Measurements from ENCODE around the gene DEPDC5.

DEPDC5 gene

DNA sequence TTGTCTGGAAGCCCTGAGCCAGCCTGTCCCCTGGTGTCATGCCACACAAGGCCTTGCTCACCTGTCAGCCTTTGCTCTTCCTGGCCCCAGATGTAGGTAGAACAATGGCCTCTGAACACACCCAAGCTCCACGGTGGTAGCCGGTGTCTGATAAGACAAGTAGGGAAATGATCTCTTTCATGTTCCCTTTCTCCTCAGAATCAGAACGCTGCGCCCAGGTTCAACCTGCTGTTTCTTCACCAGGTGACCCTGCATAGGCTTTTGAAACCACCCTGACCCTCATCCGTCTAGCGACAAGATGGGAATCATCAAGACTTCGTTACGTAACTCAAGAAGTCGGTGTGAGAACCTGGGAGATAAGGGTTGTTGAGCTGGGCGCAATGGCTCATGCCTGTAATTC, 161.8 kb downstream of the DEPDC5 start:
- TF ChIP-seq, protein P1, sequence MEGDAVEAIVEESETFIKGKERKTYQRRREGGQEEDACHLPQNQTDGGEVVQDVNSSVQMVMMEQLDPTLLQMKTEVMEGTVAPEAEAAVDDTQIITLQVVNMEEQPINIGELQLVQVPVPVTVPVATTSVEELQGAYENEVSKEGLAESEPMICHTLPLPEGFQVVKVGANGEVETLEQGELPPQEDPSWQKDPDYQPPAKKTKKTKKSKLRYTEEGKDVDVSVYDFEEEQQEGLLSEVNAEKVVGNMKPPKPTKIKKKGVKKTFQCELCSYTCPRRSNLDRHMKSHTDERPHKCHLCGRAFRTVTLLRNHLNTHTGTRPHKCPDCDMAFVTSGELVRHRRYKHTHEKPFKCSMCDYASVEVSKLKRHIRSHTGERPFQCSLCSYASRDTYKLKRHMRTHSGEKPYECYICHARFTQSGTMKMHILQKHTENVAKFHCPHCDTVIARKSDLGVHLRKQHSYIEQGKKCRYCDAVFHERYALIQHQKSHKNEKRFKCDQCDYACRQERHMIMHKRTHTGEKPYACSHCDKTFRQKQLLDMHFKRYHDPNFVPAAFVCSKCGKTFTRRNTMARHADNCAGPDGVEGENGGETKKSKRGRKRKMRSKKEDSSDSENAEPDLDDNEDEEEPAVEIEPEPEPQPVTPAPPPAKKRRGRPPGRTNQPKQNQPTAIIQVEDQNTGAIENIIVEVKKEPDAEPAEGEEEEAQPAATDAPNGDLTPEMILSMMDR (IDR thresholded peaks at IDR 0.05; ENCODE audit: extremely low read depth, insufficient read depth, missing control alignments): no peak
- DNase-seq (ENCODE audit: low spot score): no peak
- in situ Hi-C loops (cut with MboI; ENCODE audit: low pct_unique_long_range_greater_than_20kb, low sequenced_read_pairs, unreplicated experiment): no loop called here

DNA sequence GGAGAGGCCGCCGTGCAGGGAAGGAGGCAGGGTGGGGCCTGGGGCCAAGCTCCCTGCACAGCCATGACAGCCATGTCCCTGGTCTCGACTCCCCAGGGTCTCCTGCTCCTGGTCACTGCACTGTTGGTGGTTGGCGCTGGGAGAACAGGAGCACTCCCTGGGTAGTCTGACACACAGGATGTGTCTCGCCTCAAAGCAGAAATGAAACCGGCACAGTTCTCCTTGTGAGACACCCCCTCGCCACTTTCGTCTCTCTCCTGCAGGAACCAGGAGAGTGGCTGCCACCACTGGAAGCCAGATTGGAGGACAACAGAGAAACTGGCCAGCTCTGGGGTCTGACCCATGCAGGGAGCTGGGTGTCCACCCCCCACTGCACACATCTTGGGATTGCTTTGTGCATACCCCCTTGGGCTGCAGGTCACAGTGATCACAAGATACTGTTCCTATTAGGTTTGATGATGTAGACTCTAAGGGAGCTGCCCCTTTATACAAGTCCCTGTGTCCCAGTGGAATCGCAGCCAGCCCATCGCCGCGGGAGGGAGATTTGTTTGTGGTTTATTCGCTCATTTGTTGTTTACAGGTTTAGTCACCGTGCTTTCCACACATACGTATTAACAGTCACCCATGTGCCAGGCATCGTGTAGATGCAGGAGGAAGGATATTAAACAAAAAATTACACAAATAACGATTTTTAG, 163.6 kb downstream of the DEPDC5 start:
- TF ChIP-seq, protein P1 (IDR thresholded peaks at IDR 0.05; ENCODE audit: extremely low read depth, insufficient read depth, missing control alignments): no peak
- in situ Hi-C loops (cut with MboI; ENCODE audit: low pct_unique_long_range_greater_than_20kb, low sequenced_read_pairs, unreplicated experiment): no loop called here

DNA sequence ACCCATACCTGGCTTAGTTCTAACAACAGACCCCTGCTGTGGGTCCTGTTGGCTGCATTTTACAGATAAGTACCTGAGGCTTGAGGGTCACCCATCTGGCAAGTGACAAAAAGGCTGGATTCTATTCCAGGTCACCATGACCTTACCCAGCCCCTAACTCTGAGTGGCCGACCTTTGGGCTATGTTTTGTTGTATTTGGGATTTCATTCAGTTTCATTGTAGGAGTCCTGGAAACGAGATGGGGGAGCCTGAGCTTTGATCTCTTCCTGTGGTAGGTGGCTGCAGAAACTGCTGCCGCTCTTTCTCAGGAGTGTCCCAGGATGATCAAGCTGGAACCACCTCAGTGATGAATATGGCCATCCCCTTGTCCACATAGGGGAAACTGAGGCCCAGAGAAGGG, 165.9 kb downstream of the DEPDC5 start:
- TF ChIP-seq, protein P1 (IDR thresholded peaks at IDR 0.05; ENCODE audit: extremely low read depth, insufficient read depth, missing control alignments): no peak
- in situ Hi-C loops (cut with MboI; ENCODE audit: low pct_unique_long_range_greater_than_20kb, low sequenced_read_pairs, unreplicated experiment): no loop called here
- DNase-seq (ENCODE audit: low spot score): no peak

More for the DNA sequence above, 163.6 kb downstream of the DEPDC5 start:
- peak; percentile 47 for DNase-seq (ENCODE audit: low spot score)

DNA sequence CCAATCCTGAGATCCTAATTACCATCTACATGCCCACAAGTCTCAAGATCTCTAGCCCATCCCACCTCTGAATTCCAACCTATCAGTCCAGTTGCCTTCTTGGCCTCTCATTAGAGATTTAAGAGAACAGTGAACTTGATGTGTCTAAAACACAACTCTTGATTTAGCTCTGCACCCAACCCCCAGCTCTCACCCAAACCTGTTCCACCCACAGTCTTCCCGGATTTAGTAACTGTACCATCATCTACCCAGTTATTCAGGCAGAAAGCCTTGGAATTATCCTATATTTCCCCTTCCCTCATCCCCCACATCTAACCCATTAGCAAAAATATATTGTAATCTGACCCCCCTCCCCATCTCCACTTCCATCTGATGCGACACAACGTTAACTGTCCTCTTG, 166.5 kb downstream of the DEPDC5 start:
- in situ Hi-C loops (cut with MboI; ENCODE audit: low pct_unique_long_range_greater_than_20kb, low sequenced_read_pairs, unreplicated experiment): no loop called here
- TF ChIP-seq, protein P1 (IDR thresholded peaks at IDR 0.05; ENCODE audit: extremely low read depth, insufficient read depth, missing control alignments): no peak
- no peak for DNase-seq (ENCODE audit: low spot score)

DNA sequence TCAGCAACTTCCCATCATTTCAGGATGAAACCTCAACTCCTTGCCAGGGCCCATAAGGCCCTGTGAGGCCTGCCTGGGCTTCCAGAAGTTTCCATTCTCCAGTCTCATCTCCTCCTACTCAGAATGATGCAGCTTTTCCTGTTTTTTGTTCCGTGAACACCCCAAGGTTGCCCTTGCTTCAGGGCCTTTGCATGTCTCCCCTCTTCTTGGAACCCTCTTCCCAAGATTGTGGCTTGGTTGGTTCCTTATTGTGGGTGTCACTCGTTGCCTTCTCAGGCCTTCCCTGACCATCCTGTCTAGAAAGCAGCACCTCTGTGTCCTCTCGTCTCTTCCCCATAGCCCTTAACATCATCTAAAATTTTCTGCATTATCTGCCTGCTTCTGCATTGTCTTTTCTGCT, 167.3 kb downstream of the DEPDC5 start:
- TF ChIP-seq, protein P1 (IDR thresholded peaks at IDR 0.05; ENCODE audit: extremely low read depth, insufficient read depth, missing control alignments): no peak
- in situ Hi-C loops (cut with MboI; ENCODE audit: low pct_unique_long_range_greater_than_20kb, low sequenced_read_pairs, unreplicated experiment): no loop called here

DNA sequence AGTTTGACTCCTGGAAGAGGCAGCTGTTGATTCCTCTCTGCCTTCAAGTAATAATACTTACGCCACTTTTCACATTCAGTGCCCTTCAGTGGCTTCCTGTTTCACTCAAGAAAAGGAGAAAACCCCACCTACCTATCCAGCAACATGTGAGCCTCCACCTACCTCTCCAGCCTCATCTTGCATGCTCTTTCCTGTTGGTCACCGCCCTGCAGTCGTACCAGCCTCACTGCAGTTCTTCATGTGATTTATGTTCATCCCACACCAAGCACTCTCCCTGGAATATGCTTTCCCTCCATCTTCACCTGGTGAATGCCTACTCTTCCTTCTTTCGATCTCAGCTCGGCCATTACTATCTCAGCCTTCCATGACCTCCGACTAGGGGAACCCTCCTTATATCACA, 168.7 kb downstream of the DEPDC5 start:
- TF ChIP-seq, protein P1 (IDR thresholded peaks at IDR 0.05; ENCODE audit: extremely low read depth, insufficient read depth, missing control alignments): no peak
- in situ Hi-C loops (cut with MboI; ENCODE audit: low pct_unique_long_range_greater_than_20kb, low sequenced_read_pairs, unreplicated experiment): no loop called here

More for the DNA sequence above, 167.3 kb downstream of the DEPDC5 start:
- DNase-seq (ENCODE audit: low spot score): no peak

More for the DNA sequence above, 168.7 kb downstream of the DEPDC5 start:
- DNase-seq (ENCODE audit: low spot score): no peak
